Choroid plexus epithelial cell (primary cell): ENCODE results near the gene PRICKLE1.

Source experiments
- DNase-seq: peaks from one replicate; pipeline ENCODE4 v3.0.0-alpha.2; 2010; ENCODE audit warnings: low read depth
- H3K4me3 ChIP-seq: 2 replicates; pipeline ENCODE4 v1.5.1; 2011; ENCODE audit warnings: low read depth, mild to moderate bottlenecking, control low read depth, low read length, moderate library complexity
- TF ChIP-seq, protein P1 (sequence below): conservative IDR thresholded peaks from 2 replicates; pipeline ENCODE4 v1.5.1; 2011; ENCODE audit warnings: low read depth, mild to moderate bottlenecking, control low read depth, inconsistent platforms, low read length, moderate library complexity

Gene PRICKLE1

DNA sequence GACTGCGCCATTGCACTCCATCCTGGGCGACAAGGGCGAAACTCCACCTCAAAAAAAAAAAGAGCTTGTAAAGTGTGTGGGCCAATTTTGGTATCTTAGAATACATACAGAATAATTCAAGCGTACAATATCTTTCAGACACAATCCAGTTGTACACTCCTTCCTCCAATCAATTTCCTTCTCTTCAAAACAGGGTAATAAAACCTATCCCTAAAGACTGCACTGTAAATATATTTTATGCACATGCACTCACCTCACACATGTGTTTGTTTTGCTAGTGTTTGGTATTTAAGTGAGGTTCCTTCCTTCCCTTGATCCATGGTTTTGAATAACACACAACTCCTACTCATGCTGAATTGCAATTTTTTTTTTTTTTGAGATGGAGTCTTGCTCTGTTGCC, 125.9 kb downstream of the PRICKLE1 start:
- DNase-seq: no peak
- TF ChIP-seq, protein P1, sequence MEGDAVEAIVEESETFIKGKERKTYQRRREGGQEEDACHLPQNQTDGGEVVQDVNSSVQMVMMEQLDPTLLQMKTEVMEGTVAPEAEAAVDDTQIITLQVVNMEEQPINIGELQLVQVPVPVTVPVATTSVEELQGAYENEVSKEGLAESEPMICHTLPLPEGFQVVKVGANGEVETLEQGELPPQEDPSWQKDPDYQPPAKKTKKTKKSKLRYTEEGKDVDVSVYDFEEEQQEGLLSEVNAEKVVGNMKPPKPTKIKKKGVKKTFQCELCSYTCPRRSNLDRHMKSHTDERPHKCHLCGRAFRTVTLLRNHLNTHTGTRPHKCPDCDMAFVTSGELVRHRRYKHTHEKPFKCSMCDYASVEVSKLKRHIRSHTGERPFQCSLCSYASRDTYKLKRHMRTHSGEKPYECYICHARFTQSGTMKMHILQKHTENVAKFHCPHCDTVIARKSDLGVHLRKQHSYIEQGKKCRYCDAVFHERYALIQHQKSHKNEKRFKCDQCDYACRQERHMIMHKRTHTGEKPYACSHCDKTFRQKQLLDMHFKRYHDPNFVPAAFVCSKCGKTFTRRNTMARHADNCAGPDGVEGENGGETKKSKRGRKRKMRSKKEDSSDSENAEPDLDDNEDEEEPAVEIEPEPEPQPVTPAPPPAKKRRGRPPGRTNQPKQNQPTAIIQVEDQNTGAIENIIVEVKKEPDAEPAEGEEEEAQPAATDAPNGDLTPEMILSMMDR: no peak
- no peak overlapping the region for H3K4me3 ChIP-seq

- TF ChIP-seq, protein P1: no peak
- no peak overlapping the region for H3K4me3 ChIP-seq
- no peak for DNase-seq
Measured at GRCh38 chr12:42462486-42462885, 127.1 kb downstream of the PRICKLE1 start.

DNA sequence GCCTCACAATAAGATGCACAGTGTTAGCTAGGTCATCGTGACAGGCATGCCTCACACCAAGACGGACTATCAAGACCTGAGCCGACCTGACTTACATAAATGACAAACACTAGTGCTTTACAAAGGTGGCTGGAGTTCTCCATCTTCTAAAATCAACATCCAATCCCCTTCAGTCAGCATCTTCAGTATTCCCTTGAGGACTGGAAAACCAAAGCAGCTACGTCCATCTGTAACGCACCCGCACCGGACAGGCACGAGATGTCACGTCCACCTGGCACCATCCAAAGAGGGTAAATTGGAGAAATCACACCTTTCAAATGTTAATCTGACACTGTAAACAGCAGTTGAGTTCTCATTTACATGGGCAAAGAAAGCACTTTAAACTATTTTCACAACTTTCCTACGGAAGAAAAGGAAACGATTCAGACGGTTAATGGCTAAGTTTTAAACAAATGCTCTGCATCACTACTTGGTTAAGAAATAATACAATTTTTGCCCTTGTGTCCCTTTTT, 130.2 kb downstream of the PRICKLE1 start:
- DNase-seq: no peak
- TF ChIP-seq, protein P1: no peak
- H3K4me3 ChIP-seq: no peak overlapping the region

- TF ChIP-seq, protein P1: no peak
- no peak for DNase-seq
- H3K4me3 ChIP-seq: no peak overlapping the region
Measured at GRCh38 chr12:42458575-42458974, 131.0 kb downstream of the PRICKLE1 start.

DNA sequence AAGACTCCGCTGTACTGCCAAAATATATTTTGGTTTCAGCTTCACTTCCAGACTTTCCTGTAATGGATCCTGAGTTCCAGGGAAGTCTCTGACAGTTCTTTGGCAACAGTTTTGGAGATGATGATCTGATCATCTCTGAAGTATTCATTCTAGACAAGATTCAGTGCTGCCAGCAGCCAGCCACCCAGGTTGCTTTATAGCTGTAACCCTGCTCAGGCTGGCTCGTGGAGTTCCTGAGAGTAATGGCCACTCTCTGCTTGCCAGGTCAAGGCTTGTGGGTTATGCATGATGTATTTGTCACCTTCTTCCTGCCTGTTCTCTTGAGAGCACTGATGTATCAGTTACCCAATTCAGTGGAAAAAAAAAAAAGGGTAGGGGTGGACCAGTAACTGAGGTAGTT, 139.3 kb downstream of the PRICKLE1 start:
- TF ChIP-seq, protein P1: no peak
- peak; percentile 58 for DNase-seq
- no peak overlapping the region for H3K4me3 ChIP-seq

- TF ChIP-seq, protein P1: no peak
- DNase-seq: no peak
- H3K4me3 ChIP-seq: no peak overlapping the region
Measured at GRCh38 chr12:42448841-42449240, 140.7 kb downstream of the PRICKLE1 start.

GRCh38 chr12:42447371-42447786, 142.2 kb downstream of the PRICKLE1 start:
- DNase-seq: peak; percentile 60
- no peak overlapping the region for H3K4me3 ChIP-seq
- TF ChIP-seq, protein P1: no peak
